ENCODE results near the gene MAP4K3.

GRCh38 chr2:39311469-39311868 lies 125.6 kb downstream of the MAP4K3 start:
- TF ChIP-seq CTCF (conservative IDR thresholded peaks at IDR 0.05; ENCODE audit: low read depth, low read length) (no peak), EZH2 (IDR thresholded peaks at IDR 0.05; ENCODE audit: low read length, unreplicated experiment) (no peak), EZH2phosphoT487 (IDR thresholded peaks at IDR 0.05; ENCODE audit: borderline replicate concordance, low read length) (no peak)

All from PC-3 (cell line).